Activated T-cell treated with anti-CD3 and anti-CD28 coated beads, Interleukin-2, amount 50 U/mL, for 24 hours (primary cell): ENCODE results near the gene OR2W1.
A peak's percentile ranks its signal among the peaks of the same experiment; 100 is the strongest.

Source experiments
- DNase-seq: peaks from one replicate; pipeline ENCODE4 v3.0.0-alpha.2; 2020
- H3K27ac Mint-ChIP-seq: 2 replicates; pipeline ENCODE4 v1.8.0; 2020; ENCODE audit warnings: mild to moderate bottlenecking, mixed read lengths
- H3K27me3 Mint-ChIP-seq: 2 replicates; pipeline ENCODE4 v1.8.0; 2020; ENCODE audit warnings: mixed read lengths
- H3K36me3 Mint-ChIP-seq: 2 replicates; pipeline ENCODE4 v1.8.0; 2020; ENCODE audit warnings: low read depth, mixed read lengths
- H3K4me1 Mint-ChIP-seq: 2 replicates; pipeline ENCODE4 v1.8.0; 2020; ENCODE audit warnings: low read depth, mixed read lengths
- H3K4me3 Mint-ChIP-seq: 2 replicates; pipeline ENCODE4 v1.8.0; 2020; ENCODE audit warnings: mild to moderate bottlenecking, moderate library complexity, mixed read lengths
- H3K9me3 Mint-ChIP-seq: 2 replicates; pipeline ENCODE4 v1.8.0; 2020; ENCODE audit warnings: mixed read lengths

Gene OR2W1, protein sequence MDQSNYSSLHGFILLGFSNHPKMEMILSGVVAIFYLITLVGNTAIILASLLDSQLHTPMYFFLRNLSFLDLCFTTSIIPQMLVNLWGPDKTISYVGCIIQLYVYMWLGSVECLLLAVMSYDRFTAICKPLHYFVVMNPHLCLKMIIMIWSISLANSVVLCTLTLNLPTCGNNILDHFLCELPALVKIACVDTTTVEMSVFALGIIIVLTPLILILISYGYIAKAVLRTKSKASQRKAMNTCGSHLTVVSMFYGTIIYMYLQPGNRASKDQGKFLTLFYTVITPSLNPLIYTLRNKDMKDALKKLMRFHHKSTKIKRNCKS

GRCh38 chr6:29045075-29045474 is at the start of gene OR2W1:
Gene OR2W1 (minus strand): TSS chr6:29045175. CDS start chr6:29045175, 0 bp downstream.
- Mint-ChIP-seq H3K27ac (no peak within 1 kb of the TSS), H3K4me1 (no peaks in the 10 kb centered on the region), H3K36me3 (no peaks in the 10 kb centered on the region), H3K9me3 (no peaks in the 10 kb centered on the region), H3K27me3 (peaks cover 59% of the 10 kb centered on the region), H3K4me3 (no peak within 1 kb of the TSS)
- DNase-seq = no peak

- H3K27ac Mint-ChIP-seq = no peak overlapping the region
- DNase-seq = no peak
- H3K27me3 Mint-ChIP-seq = peaks cover 34% of the 10 kb centered on the region
- H3K36me3 Mint-ChIP-seq = no peaks in the 10 kb centered on the region
- H3K9me3 Mint-ChIP-seq = no peaks in the 10 kb centered on the region
- no peak overlapping the region for H3K4me3 Mint-ChIP-seq
- H3K4me1 Mint-ChIP-seq = no peaks in the 10 kb centered on the region
Observed at GRCh38 chr6:29092957-29093356, 48.0 kb upstream of the OR2W1 start.

DNA sequence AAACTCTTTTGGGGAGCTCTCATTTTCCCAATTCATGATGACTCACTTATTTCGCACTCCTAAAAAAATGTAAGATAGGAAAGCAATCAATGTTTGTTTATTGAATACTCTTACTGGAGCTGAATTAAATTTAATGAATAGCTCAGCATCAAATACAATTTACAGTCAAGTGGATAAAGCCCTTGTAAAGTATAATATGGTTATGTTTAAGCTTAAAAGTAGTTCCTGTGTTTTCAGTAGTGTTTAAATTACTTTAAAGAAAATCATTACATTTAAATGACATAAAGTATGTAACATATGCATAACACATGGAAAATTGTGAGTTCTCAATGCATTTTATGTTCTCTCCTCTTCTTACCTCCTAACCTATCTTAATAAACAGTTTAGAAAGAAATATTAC is 42.2 kb upstream of the OR2W1 start, which contains the start of gene OR2B3:
Gene OR2B3 (minus strand): TSS at position 101 of the 400 bp plus-strand sequence. CDS start 65 bp downstream, at position 36.
- Mint-ChIP-seq H3K36me3 (no peaks in the 10 kb centered on the region), H3K9me3 (no peaks in the 10 kb centered on the region), H3K27me3 (peaks cover 49% of the 10 kb centered on the region), H3K27ac (no peak within 1 kb of the TSS), H3K4me3 (no peak within 1 kb of the TSS), H3K4me1 (no peaks in the 10 kb centered on the region)
- DNase-seq = no peak

- H3K9me3 Mint-ChIP-seq = no peaks in the 10 kb centered on the region
- no peak overlapping the region for H3K4me3 Mint-ChIP-seq
- H3K27me3 Mint-ChIP-seq = peaks cover 18% of the 10 kb centered on the region
- no peaks in the 10 kb centered on the region for H3K36me3 Mint-ChIP-seq
- DNase-seq = no peak
- H3K27ac Mint-ChIP-seq = no peak overlapping the region
- peaks cover 2% of the 10 kb centered on the region for H3K4me1 Mint-ChIP-seq
Observed at GRCh38 chr6:29082457-29082856, 37.5 kb upstream of the OR2W1 start.

- no peak for DNase-seq
- H3K4me1 Mint-ChIP-seq = peaks cover 2% of the 10 kb centered on the region
- no peak overlapping the region for H3K27ac Mint-ChIP-seq
- H3K36me3 Mint-ChIP-seq = no peaks in the 10 kb centered on the region
- no peaks in the 10 kb centered on the region for H3K9me3 Mint-ChIP-seq
- no peak overlapping the region for H3K4me3 Mint-ChIP-seq
- peaks cover 18% of the 10 kb centered on the region for H3K27me3 Mint-ChIP-seq
Observed at GRCh38 chr6:29081312-29081711, 36.3 kb upstream of the OR2W1 start.

DNA sequence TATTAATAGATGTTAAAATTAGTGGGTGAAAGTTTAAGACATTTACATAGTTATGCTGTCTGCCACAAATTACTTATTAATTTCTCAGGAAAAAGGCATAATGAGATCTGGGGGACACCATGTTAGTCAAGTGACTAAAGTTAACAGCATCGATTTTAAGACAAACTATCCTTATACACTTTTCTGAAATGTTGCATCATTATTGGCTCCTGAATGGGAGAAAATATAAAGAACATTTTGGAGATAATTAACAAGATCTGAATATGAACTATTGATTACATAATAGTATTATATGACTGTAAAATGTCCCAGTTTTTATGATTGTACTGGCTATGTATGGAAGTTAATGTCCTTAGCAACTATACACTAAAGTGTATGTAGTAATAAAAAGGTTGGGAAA is 34.2 kb upstream of the OR2W1 start:
- no peak overlapping the region for H3K4me3 Mint-ChIP-seq
- no peaks in the 10 kb centered on the region for H3K9me3 Mint-ChIP-seq
- peaks cover 16% of the 10 kb centered on the region for H3K27me3 Mint-ChIP-seq
- H3K36me3 Mint-ChIP-seq = no peaks in the 10 kb centered on the region
- H3K27ac Mint-ChIP-seq = no peak overlapping the region
- no peak for DNase-seq
- peaks cover 2% of the 10 kb centered on the region for H3K4me1 Mint-ChIP-seq

DNA sequence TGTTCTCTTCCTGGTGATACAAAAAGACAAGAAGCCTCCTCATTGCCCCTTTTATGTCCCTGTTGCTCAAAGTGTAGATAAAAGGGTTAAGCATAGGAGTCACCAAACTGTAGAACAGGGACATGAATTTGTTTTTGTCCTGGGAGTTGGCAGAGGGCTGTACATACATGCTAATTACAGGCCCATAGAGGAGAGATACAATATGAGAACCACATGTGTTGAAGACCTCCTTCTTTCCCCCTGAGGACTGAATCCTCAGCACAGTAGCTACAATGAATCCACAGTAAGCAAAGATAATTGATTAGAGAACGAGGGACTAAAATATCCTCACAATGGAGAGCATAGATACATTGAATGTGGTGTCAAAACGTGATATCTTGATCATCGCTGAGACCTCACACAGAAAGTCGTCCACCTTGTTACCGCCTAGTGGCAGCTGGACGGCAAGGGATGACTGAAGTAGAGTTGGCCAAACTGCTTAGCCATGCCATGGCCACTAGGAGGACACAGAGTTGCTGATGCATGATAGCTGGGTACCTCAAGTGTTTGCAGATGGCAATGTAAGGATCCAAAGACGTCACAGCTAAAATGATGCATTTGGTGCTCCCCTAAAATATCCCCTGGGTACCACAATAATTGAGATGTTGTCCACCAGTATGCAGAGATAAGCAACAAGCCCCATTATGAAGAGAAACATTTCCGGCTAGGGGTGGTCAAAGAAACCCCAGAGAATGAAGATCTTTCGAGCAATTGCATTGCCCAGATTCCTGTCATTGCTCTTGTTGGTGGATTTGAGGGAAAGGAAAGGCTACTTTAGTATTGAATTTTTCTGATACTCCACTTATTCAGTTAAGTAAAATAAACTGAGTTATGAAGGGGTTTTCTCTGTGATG is 27.1 kb upstream of the OR2W1 start:
- Mint-ChIP-seq H3K27ac (no peak overlapping the region), H3K4me1 (no peaks in the 10 kb centered on the region), H3K36me3 (no peaks in the 10 kb centered on the region), H3K9me3 (no peaks in the 10 kb centered on the region), H3K27me3 (peaks cover 59% of the 10 kb centered on the region), H3K4me3 (no peak overlapping the region)
- no peak for DNase-seq

GRCh38 chr6:29051680-29052079 is 6.7 kb upstream of the OR2W1 start:
- DNase-seq = no peak
- Mint-ChIP-seq H3K9me3 (peaks cover 2% of the 10 kb centered on the region), H3K4me1 (no peaks in the 10 kb centered on the region), H3K27ac (no peak overlapping the region), H3K4me3 (no peak overlapping the region), H3K36me3 (no peaks in the 10 kb centered on the region), H3K27me3 (peaks cover 55% of the 10 kb centered on the region)

DNA sequence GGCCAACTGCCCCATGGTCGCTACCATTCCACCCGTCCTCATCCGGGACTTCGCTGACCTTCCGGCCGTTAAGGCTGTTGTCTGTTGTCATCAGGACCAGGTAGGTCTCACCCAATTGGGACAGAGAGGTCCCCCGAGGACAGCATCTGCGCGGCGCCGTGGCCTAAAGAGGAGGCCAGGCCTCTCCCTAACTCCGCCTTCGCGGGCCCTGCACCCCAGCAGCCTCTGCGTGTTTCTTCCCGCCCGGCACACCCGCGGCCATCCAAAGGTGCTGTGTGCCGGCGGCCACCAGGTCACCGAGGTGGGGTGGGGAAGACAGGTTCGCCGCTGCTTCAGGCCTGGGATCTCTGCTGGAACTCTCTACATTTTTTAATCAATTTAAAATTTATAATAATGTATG is 9.0 kb downstream of the OR2W1 start:
- DNase-seq = no peak
- no peaks in the 10 kb centered on the region for H3K9me3 Mint-ChIP-seq
- H3K4me3 Mint-ChIP-seq = no peak overlapping the region
- H3K27me3 Mint-ChIP-seq = peaks cover 51% of the 10 kb centered on the region
- no peaks in the 10 kb centered on the region for H3K4me1 Mint-ChIP-seq
- no peak overlapping the region for H3K27ac Mint-ChIP-seq
- no peaks in the 10 kb centered on the region for H3K36me3 Mint-ChIP-seq

DNA sequence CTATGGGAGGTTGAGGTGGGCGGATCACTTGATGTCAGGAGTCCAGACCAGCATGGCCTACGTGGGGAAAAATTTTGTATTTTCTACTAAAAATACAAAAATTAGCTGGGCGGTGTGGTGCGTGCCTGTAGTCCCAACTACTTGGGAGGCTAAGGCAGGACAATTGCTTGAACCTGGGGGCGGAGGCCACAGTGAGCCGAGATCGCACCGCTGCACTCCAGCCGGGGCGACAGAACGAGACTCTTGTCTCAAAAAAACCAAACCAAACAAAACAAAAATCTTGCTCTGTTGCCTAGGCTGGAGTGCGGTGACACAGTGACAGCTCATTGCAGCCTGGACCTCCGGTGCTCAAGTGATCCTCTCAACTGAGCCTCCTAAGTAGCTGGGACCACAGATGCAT is 16.2 kb downstream of the OR2W1 start:
- H3K27me3 Mint-ChIP-seq = peaks cover 65% of the 10 kb centered on the region

GRCh38 chr6:29025927-29026585 is 18.9 kb downstream of the OR2W1 start:
- Mint-ChIP-seq H3K4me3 (no peak overlapping the region), H3K9me3 (no peaks in the 10 kb centered on the region), H3K4me1 (no peaks in the 10 kb centered on the region), H3K27ac (no peak overlapping the region), H3K36me3 (no peaks in the 10 kb centered on the region), H3K27me3 (peaks cover 70% of the 10 kb centered on the region)
- DNase-seq = no peak

More for the DNA sequence above, 16.2 kb downstream of the OR2W1 start:
- no peaks in the 10 kb centered on the region for H3K4me1 Mint-ChIP-seq
- no peak overlapping the region for H3K4me3 Mint-ChIP-seq
- H3K36me3 Mint-ChIP-seq = no peaks in the 10 kb centered on the region
- no peaks in the 10 kb centered on the region for H3K9me3 Mint-ChIP-seq
- no peak overlapping the region for H3K27ac Mint-ChIP-seq
- no peak for DNase-seq

GRCh38 chr6:29021434-29021833 is 23.5 kb downstream of the OR2W1 start:
- peaks cover 36% of the 10 kb centered on the region for H3K27me3 Mint-ChIP-seq
- no peak overlapping the region for H3K4me3 Mint-ChIP-seq
- peaks cover 9% of the 10 kb centered on the region for H3K4me1 Mint-ChIP-seq
- no peaks in the 10 kb centered on the region for H3K36me3 Mint-ChIP-seq
- DNase-seq = no peak
- no peaks in the 10 kb centered on the region for H3K9me3 Mint-ChIP-seq
- no peak overlapping the region for H3K27ac Mint-ChIP-seq

- H3K27me3 Mint-ChIP-seq = peaks cover 36% of the 10 kb centered on the region
- H3K4me3 Mint-ChIP-seq = no peak overlapping the region
- H3K27ac Mint-ChIP-seq = no peak overlapping the region
- no peaks in the 10 kb centered on the region for H3K9me3 Mint-ChIP-seq
- peaks cover 16% of the 10 kb centered on the region for H3K4me1 Mint-ChIP-seq
- DNase-seq = no peak
- H3K36me3 Mint-ChIP-seq = no peaks in the 10 kb centered on the region
Observed at GRCh38 chr6:29019629-29020028, 25.3 kb downstream of the OR2W1 start.

- DNase-seq = no peak
- H3K36me3 Mint-ChIP-seq = no peaks in the 10 kb centered on the region
Observed at GRCh38 chr6:29017428-29017802, 27.6 kb downstream of the OR2W1 start.

More at GRCh38 chr6:29017428-29017802, 27.6 kb downstream of the OR2W1 start:
- no peak overlapping the region for H3K27ac Mint-ChIP-seq
- peak overlapping the region; percentile 80 for H3K4me3 Mint-ChIP-seq
- peaks cover 16% of the 10 kb centered on the region for H3K4me1 Mint-ChIP-seq
- no peaks in the 10 kb centered on the region for H3K9me3 Mint-ChIP-seq
- H3K27me3 Mint-ChIP-seq = peaks cover 44% of the 10 kb centered on the region
